ENCODE results near the gene PHACTR3.

PHACTR3 gene

DNA sequence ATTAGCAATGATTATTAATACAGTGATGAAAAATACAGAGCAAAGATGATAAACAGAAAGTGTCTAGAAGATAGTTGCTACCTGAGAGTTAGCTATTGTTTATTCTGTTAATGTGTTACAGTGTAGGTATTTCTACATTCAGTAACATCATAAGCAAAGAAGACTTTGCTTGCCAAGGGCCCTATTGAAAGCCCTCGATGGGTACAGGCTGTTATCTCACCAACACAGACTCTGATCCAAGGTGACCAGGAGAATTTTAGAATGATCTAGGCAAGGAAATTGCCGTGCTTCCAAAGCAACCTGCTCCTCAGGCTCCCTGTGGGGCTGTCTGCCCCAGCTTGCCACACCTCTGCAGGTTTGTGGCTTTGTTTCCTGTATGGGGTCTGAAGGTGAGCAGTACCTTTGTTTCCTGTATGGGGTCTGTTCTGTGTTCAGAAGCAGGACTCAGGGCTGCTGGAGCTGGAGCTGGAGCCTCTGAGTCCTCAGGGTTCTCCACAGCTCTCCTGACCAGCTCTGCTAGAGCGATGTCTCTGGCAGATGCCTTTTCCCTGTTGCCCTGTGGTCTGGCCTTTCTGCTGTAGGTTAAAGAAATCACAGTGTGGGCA is 32.5 kb downstream of the PHACTR3 start:
- TF ChIP-seq YY1 (IDR thresholded peaks at IDR 0.05; ENCODE audit: low read depth) (no peak), EGR1 (IDR thresholded peaks at IDR 0.05) (no peak), EP300 (IDR thresholded peaks at IDR 0.05; ENCODE audit: borderline replicate concordance) (no peak), REST (IDR thresholded peaks at IDR 0.05; ENCODE audit: low read depth) (no peak), CREB1 (IDR thresholded peaks at IDR 0.05; ENCODE audit: low read depth) (no peak), TCF12 (IDR thresholded peaks at IDR 0.05; ENCODE audit: low read depth) (no peak), CEBPB (IDR thresholded peaks at IDR 0.05) (no peak), ZBTB7A (IDR thresholded peaks at IDR 0.05; ENCODE audit: low read depth) (no peak), USF1 (IDR thresholded peaks at IDR 0.05) (no peak), FOXM1 (IDR thresholded peaks at IDR 0.05; ENCODE audit: borderline replicate concordance, low read depth) (no peak), TEAD4 (IDR thresholded peaks at IDR 0.05) (no peak)

- TF ChIP-seq RAD21 (IDR thresholded peaks at IDR 0.05; ENCODE audit: low read depth): no peak
Observed at GRCh38 chr20:59640267-59640666, 35.9 kb downstream of the PHACTR3 start.

DNA sequence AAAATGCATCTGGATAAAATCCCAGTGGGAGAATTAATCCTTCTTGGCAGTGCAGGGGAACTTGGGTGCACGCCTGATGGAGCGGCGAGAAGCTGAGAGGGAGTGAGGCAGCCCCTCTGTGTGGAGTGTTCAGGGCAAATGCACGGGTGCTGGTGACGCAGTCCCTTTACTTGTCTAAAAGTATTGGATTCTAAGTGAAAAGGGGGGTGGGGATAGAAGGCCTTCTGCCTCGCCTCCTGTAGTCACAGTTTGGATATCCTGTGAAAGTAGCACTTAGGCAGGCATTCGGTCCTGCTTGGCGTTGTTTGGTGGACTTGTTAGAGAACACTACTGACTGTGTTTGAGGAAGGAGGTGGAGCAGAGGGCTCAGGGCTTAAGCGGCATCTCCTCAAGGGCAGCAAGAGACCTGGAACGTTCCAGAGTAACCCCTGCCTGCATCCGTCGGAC is 39.3 kb downstream of the PHACTR3 start:
- TF ChIP-seq NFIC (IDR thresholded peaks at IDR 0.05): no peak
- TF ChIP-seq ZBTB7A (IDR thresholded peaks at IDR 0.05; ENCODE audit: low read depth): no peak
- TF ChIP-seq USF1 (IDR thresholded peaks at IDR 0.05): no peak
- no peak for TF ChIP-seq REST (IDR thresholded peaks at IDR 0.05; ENCODE audit: low read depth)
- no peak for TF ChIP-seq FOXM1 (IDR thresholded peaks at IDR 0.05; ENCODE audit: borderline replicate concordance, low read depth)
- TF ChIP-seq TAF1 (IDR thresholded peaks at IDR 0.05; ENCODE audit: low read depth): no peak

GRCh38 chr20:59644371-59644939 is 40.1 kb downstream of the PHACTR3 start:
- TF ChIP-seq TCF12 (IDR thresholded peaks at IDR 0.05; ENCODE audit: low read depth) (no peak), CEBPB (IDR thresholded peaks at IDR 0.05) (no peak), TEAD4 (IDR thresholded peaks at IDR 0.05) (no peak), RAD21 (IDR thresholded peaks at IDR 0.05; ENCODE audit: low read depth) (no peak)

DNA sequence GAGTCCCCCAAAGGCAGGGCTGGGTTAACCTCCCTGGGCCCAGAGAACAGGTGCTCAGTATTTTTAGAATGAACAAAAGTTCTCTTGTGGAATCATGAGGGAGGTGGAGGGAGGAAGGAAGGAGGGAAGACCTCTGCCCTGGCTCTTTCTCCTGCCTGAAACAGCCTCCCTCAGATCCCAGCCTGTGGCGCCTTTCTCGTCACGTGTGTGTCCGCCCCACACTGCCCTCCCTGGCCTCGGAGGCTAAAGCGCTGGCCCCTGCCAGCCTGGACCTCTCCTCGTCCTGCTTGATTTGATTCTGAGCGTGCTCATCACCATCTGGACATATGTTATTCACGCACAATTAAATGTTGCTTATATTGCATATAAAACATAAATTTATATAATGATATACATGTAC is 40.9 kb downstream of the PHACTR3 start:
- TF ChIP-seq ZBTB7A (IDR thresholded peaks at IDR 0.05; ENCODE audit: low read depth) (no peak), TAF1 (IDR thresholded peaks at IDR 0.05; ENCODE audit: low read depth) (no peak), USF1 (IDR thresholded peaks at IDR 0.05) (no peak), RAD21 (IDR thresholded peaks at IDR 0.05; ENCODE audit: low read depth) (no peak), TCF12 (IDR thresholded peaks at IDR 0.05; ENCODE audit: low read depth) (no peak), MAX (IDR thresholded peaks at IDR 0.05) (no peak), REST (IDR thresholded peaks at IDR 0.05; ENCODE audit: low read depth) (no peak)

Measured in Ishikawa (cell line).